ENCODE measurements around the gene MYL7.
A peak's percentile ranks its signal among the peaks of the same experiment; 100 is the strongest.

MYL7 gene

GRCh38 chr7:44148961-44149536 is 7.9 kb upstream of the MYL7 start:
- Histone ChIP-seq H3K27me3 (replicated peaks) (no peaks in the 10 kb centered on the region), H3K27ac (no peak overlapping the region), H3K36me3 (replicated peaks) (no peaks in the 10 kb centered on the region), H3K4me3 (ENCODE audit: low read depth, low read length) (no peak overlapping the region)
- in situ Hi-C loops (cut with HindIII; ENCODE audit: low pct_ligation_motif_present, low sequenced_read_pairs) = no loop called here
- TF ChIP-seq, protein P1, sequence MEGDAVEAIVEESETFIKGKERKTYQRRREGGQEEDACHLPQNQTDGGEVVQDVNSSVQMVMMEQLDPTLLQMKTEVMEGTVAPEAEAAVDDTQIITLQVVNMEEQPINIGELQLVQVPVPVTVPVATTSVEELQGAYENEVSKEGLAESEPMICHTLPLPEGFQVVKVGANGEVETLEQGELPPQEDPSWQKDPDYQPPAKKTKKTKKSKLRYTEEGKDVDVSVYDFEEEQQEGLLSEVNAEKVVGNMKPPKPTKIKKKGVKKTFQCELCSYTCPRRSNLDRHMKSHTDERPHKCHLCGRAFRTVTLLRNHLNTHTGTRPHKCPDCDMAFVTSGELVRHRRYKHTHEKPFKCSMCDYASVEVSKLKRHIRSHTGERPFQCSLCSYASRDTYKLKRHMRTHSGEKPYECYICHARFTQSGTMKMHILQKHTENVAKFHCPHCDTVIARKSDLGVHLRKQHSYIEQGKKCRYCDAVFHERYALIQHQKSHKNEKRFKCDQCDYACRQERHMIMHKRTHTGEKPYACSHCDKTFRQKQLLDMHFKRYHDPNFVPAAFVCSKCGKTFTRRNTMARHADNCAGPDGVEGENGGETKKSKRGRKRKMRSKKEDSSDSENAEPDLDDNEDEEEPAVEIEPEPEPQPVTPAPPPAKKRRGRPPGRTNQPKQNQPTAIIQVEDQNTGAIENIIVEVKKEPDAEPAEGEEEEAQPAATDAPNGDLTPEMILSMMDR (IDR thresholded peaks at IDR 0.05; ENCODE audit: low read depth, low read length, missing control alignments) = no peak
- DNase-seq = no peak

GRCh38 chr7:44148166-44148565 is 7.0 kb upstream of the MYL7 start:
- DNase-seq = no peak
- no peaks in the 10 kb centered on the region for H3K36me3 ChIP-seq (replicated peaks)
- no peak overlapping the region for H3K4me3 ChIP-seq (ENCODE audit: low read depth, low read length)
- TF ChIP-seq, protein P1 (IDR thresholded peaks at IDR 0.05; ENCODE audit: low read depth, low read length, missing control alignments) = no peak
- in situ Hi-C loops (cut with HindIII; ENCODE audit: low pct_ligation_motif_present, low sequenced_read_pairs) = no loop called here
- no peak overlapping the region for H3K27ac ChIP-seq
- H3K27me3 ChIP-seq (replicated peaks) = no peaks in the 10 kb centered on the region

DNA sequence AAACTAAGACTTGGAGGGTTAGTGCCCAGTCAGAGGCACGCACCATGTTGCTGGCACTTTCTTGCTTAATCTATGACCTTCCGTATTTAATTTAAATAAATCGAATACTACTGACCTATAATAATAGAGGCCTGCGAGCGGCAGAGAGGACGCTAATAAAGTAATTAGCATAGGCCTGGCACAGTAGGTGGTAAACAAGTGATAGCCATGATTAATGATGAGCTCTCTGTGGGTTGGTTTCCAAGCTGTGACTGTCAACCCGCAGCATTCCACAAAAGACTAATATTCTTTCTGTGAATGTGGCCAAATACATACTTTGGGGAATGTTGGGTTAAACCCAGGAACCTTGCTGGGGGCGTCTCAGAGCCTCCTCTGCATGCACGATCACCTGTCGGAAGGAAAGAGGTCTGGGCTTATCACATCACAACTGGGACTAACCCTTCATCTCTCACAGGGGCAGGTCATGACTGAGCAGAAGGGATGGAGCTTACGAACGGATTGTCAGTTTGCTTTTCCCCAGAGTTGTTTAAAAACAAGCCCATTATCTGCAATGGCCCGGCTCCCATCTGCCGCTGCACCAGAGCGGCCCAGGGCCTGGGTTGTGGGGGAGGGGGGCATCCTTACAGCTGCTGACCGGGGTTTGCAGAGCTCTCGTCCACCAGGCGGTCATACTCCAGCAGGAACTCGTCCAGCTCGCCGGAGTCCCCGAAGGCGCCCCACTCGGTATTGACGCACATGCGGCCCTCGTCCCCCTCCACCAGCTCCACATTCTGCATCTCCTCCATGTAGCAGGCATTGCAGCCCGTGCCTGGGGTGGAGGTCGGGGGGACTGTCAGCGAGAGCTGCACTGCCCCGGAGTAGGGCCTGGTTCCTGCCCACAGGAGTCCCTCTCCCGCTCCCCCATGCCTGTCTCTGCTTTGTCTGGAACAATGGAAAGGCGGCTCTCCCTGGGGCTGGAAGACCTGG is 6.2 kb upstream of the MYL7 start:
- Histone ChIP-seq H3K4me3 (ENCODE audit: low read depth, low read length) (no peak overlapping the region), H3K27me3 (replicated peaks) (no peaks in the 10 kb centered on the region), H3K36me3 (replicated peaks) (no peaks in the 10 kb centered on the region), H3K27ac (no peak overlapping the region)
- in situ Hi-C loops (cut with HindIII; ENCODE audit: low pct_ligation_motif_present, low sequenced_read_pairs) = no loop called here
- no peak for DNase-seq
- TF ChIP-seq, protein P1 (IDR thresholded peaks at IDR 0.05; ENCODE audit: low read depth, low read length, missing control alignments) = no peak

DNA sequence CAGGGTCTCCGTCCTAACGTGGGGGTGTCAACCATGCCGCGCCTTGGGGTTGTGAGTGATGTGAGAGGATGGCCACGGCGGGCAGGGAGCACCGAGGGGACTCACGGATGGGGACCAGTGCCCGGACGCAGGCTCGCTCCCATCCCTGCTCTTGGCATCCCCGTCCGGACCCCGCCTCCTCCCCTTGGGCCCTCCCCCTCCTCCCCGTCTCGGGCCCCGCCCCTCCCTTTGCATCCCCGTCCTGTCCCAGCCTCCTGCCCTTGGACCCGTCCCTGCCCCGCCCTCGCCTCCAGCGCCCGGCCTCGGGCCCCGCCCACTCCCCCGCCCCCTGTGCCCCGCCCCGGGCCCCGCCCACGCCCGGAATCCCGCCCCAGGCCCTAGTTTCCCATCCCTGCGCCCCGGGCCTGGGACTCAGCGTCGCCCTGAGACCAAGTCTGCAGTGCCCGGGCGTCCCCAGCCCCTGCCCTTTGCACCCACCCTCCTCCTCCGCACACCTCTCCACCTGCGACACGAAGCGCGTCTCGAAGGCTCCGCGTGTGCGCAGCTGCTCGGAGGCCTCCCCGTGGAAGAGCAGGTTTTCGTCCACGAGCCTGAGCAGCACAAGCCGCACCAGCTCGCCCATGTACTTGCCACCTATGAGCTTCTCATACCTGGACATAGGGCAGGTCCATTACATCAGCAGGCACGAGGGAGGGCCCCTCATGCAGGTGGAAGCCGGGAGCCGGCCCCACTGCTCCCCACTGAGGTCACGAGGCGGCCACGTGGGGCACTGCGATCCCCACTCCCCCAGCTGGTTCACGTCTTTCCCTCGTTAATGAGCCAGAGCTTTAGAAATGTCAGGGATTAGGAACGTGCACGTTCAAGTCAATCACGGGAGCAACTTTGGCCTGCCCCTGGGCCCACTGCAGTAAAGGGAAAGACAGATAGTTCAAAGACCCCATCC is 5.1 kb upstream of the MYL7 start:
- Histone ChIP-seq H3K27ac (no peak overlapping the region), H3K36me3 (replicated peaks) (no peaks in the 10 kb centered on the region), H3K27me3 (replicated peaks) (no peaks in the 10 kb centered on the region), H3K4me3 (ENCODE audit: low read depth, low read length) (peak overlapping the region; percentile 54)
- TF ChIP-seq, protein P1 (IDR thresholded peaks at IDR 0.05; ENCODE audit: low read depth, low read length, missing control alignments) = no peak
- in situ Hi-C loops (cut with HindIII; ENCODE audit: low pct_ligation_motif_present, low sequenced_read_pairs) = no loop called here
- peak; percentile 22 for DNase-seq

DNA sequence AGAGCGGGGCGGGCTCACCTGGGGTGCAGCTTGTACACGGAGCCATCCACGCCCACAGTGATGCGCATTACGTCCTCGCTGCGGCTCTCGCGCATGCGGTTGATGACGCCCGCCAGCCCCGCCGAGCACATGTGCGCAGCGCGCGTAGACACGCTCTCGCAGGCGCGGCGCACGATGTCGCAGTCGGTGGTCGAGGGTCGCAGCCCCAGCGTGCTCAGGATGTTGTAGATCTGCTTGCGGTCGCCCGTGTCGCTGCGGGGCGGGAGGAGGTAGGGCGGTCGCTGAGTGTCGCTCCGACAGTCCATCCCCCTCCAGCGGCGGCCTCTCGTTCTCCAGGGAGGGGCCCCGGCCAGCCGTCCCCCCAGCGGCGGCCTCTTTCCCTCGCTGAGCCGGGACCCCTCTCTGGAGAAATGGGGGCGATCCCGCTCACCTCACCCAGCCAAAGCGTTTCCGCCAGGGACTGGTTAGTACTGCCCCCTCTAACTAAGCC is 4.4 kb upstream of the MYL7 start:
- no peaks in the 10 kb centered on the region for H3K27me3 ChIP-seq (replicated peaks)
- TF ChIP-seq, protein P1 (IDR thresholded peaks at IDR 0.05; ENCODE audit: low read depth, low read length, missing control alignments) = no peak

More for the DNA sequence above, 4.4 kb upstream of the MYL7 start:
- H3K36me3 ChIP-seq (replicated peaks) = no peaks in the 10 kb centered on the region
- no peak overlapping the region for H3K27ac ChIP-seq
- DNase-seq = no peak
- in situ Hi-C loops (cut with HindIII; ENCODE audit: low pct_ligation_motif_present, low sequenced_read_pairs) = no loop called here
- peak overlapping the region; percentile 54 for H3K4me3 ChIP-seq (ENCODE audit: low read depth, low read length)

Measured in brain microvascular endothelial cell (primary cell).